ENCODE data around the gene SETDB1.
A peak's percentile ranks its signal among the peaks of the same experiment; 100 is the strongest.

Gene SETDB1

DNA sequence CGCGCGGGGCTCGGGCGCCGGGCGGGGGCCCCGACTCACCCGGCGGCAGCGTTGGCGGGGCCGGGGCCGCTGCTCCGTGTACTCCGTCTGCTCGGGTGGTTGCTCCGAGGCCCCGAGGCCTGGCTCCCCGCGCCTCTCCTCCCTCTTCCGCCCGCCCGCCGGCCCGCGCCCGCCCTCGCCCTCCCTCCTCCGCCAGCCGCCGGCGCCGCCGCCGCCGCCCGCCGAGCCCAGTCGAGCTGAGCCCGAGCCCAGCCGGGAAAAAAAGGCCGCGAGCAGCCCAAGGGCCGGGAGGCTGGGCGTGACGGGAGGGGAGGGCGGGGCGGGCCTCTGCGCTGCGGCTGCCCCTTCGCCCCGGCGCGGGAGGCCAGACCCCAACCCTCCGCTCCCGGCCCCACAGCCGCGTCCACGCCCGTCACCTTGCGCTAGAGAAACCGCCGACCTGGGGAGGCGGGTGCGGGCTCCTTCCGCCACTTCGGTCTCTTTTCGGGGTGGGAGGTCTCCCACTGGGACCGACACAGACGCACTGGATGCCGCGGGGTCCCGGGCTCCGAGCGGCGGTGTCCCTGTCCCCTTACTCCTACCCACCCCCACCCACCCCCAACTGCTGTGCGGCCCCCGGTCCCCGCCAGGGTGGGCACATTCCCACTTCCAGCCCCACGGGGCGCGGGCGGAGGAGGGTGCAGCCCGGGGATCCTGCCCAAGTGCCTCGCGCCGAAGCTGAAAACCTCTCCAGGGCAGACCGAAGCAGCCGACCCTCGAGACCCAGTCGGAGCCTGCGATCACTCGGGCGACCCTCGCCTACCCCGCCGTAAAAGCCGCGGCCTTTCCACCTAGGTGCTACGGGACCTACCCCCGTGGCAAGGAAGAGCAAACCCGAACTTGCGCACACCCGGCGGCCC lies 48.7 kb downstream of the SETDB1 start, which contains the start of gene CERS2:
Gene CERS2 (minus strand): TSS at position 256 of the 899 bp plus-strand sequence. CDS start 5,745 bp downstream, outside the sequence.
- no peak for DNase-seq (ENCODE audit: low read depth)
- TF ChIP-seq CTCF (conservative IDR thresholded peaks at IDR 0.05; ENCODE audit: low read depth, low read length), result no peak
- H3K4me3 ChIP-seq (ENCODE audit: low read length), result peak within 1 kb of the TSS; percentile 80

- TF ChIP-seq CTCF (conservative IDR thresholded peaks at IDR 0.05; ENCODE audit: low read depth, low read length), result no peak
- no peak overlapping the region for H3K4me3 ChIP-seq (ENCODE audit: low read length)
- DNase-seq (ENCODE audit: low read depth), result no peak
Observed at GRCh38 chr1:150976401-150976821, 50.2 kb downstream of the SETDB1 start.

- no peak for DNase-seq (ENCODE audit: low read depth)
- no peak overlapping the region for H3K4me3 ChIP-seq (ENCODE audit: low read length)
- no peak for TF ChIP-seq CTCF (conservative IDR thresholded peaks at IDR 0.05; ENCODE audit: low read depth, low read length)
Observed at GRCh38 chr1:150976879-150977694, 50.9 kb downstream of the SETDB1 start.

DNA sequence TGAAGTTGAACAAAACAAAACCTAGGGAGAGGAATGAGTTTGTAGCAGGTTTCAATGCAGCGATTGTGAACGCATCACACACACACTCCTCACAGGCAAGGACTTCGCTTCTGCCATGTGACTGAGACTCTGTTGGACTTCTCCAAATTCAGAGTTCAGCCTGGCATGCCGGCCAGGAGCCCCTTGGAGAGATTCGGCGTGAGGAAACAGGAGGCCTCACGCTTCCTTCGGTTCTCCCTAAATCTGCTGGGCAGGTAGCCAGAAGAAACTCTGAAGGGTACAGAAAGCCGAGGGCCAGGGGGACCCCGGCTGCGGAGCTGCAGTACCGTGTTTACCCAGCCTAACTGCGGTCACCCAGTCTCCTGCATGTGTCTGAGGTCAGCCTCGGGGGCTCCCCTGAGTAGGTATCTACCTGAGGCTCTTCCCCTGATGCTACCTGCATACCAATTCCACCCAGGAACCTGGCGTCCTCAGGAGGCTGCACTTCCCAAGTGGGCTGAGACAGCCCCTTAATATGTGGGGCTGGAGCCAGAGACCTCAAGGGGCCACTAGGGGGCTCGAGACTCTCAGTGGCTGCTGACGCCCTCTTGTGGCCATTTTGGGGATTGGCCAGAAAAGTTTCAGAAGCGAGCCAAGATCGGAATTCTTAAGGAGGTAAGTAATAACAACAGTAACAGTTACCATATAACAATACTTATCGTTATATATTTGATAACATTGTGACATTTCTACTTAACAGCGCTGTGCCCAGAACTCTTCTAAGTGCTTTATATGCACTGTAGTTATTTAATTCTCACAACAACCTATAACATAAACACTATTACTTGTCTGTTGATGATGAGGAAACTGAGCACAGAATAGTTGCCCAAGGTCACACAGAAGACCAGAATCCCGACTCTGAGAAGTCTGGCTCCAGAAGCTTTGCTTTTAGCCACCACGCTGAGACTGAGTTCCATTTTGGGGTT lies 53.2 kb downstream of the SETDB1 start:
- peak; percentile 100 for TF ChIP-seq CTCF (conservative IDR thresholded peaks at IDR 0.05; ENCODE audit: low read depth, low read length)
- peak overlapping the region; percentile 38 for H3K4me3 ChIP-seq (ENCODE audit: low read length)
- no peak for DNase-seq (ENCODE audit: low read depth)

DNA sequence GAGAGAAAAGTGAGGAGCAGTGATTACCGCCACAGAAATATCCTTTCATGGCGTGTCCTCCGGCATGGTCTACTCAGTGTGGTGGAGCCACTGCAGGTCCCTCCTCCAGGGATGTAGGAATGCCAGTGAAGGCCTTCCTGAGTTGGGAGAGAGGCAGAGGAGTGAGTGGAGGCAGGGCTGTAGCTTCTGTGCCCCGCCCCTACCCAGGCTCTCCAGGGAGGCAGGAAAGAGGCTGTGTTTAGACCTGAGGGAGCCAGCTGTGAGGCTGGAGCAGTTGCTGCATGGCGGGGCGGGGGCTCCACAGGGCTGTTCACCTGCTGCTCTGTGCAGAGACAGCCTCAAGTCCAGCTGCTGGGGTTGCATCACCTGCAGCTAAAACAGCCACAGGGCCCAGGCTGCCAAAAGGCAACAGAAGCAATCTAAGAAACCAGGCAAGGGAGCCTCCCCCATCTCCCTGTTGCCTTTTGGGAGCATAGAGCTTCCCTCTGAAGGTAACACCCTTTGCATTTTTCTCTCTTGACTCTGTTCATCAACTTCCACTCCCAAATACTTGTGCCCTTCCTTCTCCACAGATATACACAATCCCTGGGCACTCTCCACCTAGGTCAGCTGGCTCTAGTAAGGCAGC lies 55.1 kb downstream of the SETDB1 start:
- DNase-seq (ENCODE audit: low read depth), result no peak
- no peak overlapping the region for H3K4me3 ChIP-seq (ENCODE audit: low read length)
- no peak for TF ChIP-seq CTCF (conservative IDR thresholded peaks at IDR 0.05; ENCODE audit: low read depth, low read length)

All from retinal pigment epithelial cell (primary cell).